ENCODE measurements around the gene COL6A6.

The COL6A6 gene

DNA sequence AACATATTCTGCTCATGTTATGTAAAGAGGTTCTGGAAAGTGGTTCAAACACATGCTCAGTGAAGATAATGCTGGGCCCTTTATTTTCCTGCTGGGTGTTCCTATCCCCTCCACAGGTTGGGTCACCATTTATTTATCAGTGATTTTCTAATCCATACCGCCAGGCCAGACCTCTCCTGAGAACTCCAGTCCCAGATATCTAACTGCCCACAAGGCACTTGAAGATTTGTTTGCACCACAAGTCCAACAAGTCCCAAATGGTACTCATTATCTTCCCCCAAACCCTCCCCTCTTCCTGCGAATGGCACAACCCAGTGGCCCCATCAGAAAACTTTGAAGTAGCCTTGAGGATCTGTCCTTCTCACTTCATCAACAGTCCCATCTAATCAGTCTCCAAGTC lies 5.4 kb downstream of the COL6A6 start:
- Histone ChIP-seq H3K36me3 (no peaks in the 10 kb centered on the region), H3K4me3 (ENCODE audit: low read depth, low read length) (no peak overlapping the region), H3K27ac (no peak overlapping the region), H3K9me3 (ENCODE audit: severe bottlenecking) (no peaks in the 10 kb centered on the region), H3K27me3 (ENCODE audit: insufficient read depth, low read depth, severe bottlenecking) (peaks cover 37% of the 10 kb centered on the region)
- no peak for TF ChIP-seq CTCF (IDR thresholded peaks at IDR 0.05; ENCODE audit: low read depth, low read length)
- DNase-seq = no peak

DNA sequence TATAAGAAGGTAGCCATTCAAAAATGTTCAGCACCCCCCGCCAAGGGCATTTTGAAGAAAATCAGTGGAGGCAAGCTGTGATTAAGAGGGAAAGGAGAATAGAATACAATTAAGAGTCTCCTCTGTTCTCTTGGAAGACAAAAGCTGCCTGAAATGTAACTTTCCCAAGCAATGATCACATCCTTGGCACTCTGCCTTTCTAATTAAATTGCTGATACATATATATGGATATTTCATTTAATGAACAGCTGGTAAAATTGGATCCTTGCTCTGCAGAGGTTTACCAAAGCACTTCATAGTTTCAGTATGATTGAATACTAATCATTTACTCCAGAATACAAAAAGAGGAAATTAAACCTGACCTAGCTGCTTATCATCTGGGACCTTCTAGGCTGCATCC lies 10.4 kb downstream of the COL6A6 start:
- Histone ChIP-seq H3K9me3 (ENCODE audit: severe bottlenecking) (no peaks in the 10 kb centered on the region), H3K36me3 (no peaks in the 10 kb centered on the region), H3K27me3 (ENCODE audit: insufficient read depth, low read depth, severe bottlenecking) (peaks cover 13% of the 10 kb centered on the region), H3K27ac (no peak overlapping the region), H3K4me3 (ENCODE audit: low read depth, low read length) (no peak overlapping the region)
- DNase-seq = no peak
- TF ChIP-seq CTCF (IDR thresholded peaks at IDR 0.05; ENCODE audit: low read depth, low read length) = no peak

DNA sequence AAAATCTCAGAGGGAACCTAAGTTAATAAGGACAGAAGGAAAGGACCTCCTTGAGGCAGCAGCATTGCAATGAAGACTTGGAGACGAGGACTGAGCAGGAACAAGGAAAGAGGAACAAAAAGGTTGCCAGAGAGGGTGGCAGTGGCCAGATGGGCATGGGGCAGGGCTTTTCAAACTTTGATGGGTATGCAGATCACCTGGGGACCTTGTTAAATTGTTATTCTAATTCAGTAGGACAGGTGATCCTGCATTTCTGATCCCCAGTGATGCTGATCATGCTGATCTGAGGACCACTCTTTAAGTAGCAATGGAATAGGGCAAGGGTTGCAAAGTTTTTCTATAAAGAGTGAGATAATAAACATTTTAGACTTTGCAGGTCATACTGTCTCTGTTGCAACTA lies 11.1 kb downstream of the COL6A6 start:
- no peak for TF ChIP-seq CTCF (IDR thresholded peaks at IDR 0.05; ENCODE audit: low read depth, low read length)
- Histone ChIP-seq H3K27ac (no peak overlapping the region), H3K36me3 (no peaks in the 10 kb centered on the region), H3K27me3 (ENCODE audit: insufficient read depth, low read depth, severe bottlenecking) (peaks cover 11% of the 10 kb centered on the region), H3K4me3 (ENCODE audit: low read depth, low read length) (no peak overlapping the region), H3K9me3 (ENCODE audit: severe bottlenecking) (no peaks in the 10 kb centered on the region)
- DNase-seq = no peak

- no peak overlapping the region for H3K4me3 ChIP-seq (ENCODE audit: low read depth, low read length)
- H3K27me3 ChIP-seq (ENCODE audit: insufficient read depth, low read depth, severe bottlenecking) = no peaks in the 10 kb centered on the region
- no peak for TF ChIP-seq CTCF (IDR thresholded peaks at IDR 0.05; ENCODE audit: low read depth, low read length)
- no peaks in the 10 kb centered on the region for H3K36me3 ChIP-seq
- H3K27ac ChIP-seq = no peak overlapping the region
- no peaks in the 10 kb centered on the region for H3K9me3 ChIP-seq (ENCODE audit: severe bottlenecking)
- no peak for DNase-seq
These were observed 12.7 kb downstream of the COL6A6 start for GRCh38 chr3:130529486-130530215.

DNA sequence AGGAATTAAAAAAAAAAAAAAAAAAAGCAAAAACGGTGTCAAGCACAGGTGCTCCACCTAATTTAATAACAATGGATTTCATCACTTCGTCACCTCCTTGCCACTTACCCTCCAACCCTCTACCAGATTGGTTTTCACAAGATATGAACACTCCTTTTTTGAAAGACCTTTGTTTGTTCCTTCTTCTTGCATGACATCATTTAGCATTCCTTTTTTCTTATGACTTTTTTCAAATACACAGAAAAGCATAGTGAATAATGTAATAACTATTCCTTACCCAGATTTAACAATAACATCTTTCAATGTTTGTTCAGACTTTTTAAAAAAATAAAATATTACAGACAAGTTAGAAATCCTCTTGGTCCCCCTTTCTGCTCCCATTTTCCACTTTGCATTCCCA lies 16.3 kb downstream of the COL6A6 start:
- Histone ChIP-seq H3K4me3 (ENCODE audit: low read depth, low read length) (no peak overlapping the region), H3K36me3 (no peaks in the 10 kb centered on the region), H3K27me3 (ENCODE audit: insufficient read depth, low read depth, severe bottlenecking) (peaks cover 5% of the 10 kb centered on the region), H3K27ac (no peak overlapping the region), H3K9me3 (ENCODE audit: severe bottlenecking) (no peaks in the 10 kb centered on the region)
- no peak for TF ChIP-seq CTCF (IDR thresholded peaks at IDR 0.05; ENCODE audit: low read depth, low read length)
- no peak for DNase-seq

Measured in WERI-Rb-1 (cell line).